ENCODE results near the gene CDK5.

CDK5 gene

GRCh38 chr7:151061213-151062110 is 3.8 kb upstream of the CDK5 start:
- H3K27me3 ChIP-seq (ENCODE audit: control insufficient read depth, insufficient read depth, low read length), result peaks cover 2% of the 10 kb centered on the region; the same call in 1 of the 2 replicates
- H3K9me3 ChIP-seq (ENCODE audit: control insufficient read depth, insufficient read depth, low read length), result no peaks in the 10 kb centered on the region
- H3K27ac ChIP-seq (ENCODE audit: low read depth, low read length), result peak overlapping the region; percentile 91
- H3K4me1 ChIP-seq (ENCODE audit: control insufficient read depth, insufficient read depth, low read length), result peaks cover 42% of the 10 kb centered on the region
- peak overlapping the region; percentile 86 for H3K4me3 ChIP-seq (ENCODE audit: low read depth, low read length)
- H3K36me3 ChIP-seq (ENCODE audit: control insufficient read depth, insufficient read depth, low read length), result peaks cover 20% of the 10 kb centered on the region
- H3K9ac ChIP-seq (ENCODE audit: low read depth, low read length), result no peak overlapping the region; the same call in 1 of the 2 replicates

DNA sequence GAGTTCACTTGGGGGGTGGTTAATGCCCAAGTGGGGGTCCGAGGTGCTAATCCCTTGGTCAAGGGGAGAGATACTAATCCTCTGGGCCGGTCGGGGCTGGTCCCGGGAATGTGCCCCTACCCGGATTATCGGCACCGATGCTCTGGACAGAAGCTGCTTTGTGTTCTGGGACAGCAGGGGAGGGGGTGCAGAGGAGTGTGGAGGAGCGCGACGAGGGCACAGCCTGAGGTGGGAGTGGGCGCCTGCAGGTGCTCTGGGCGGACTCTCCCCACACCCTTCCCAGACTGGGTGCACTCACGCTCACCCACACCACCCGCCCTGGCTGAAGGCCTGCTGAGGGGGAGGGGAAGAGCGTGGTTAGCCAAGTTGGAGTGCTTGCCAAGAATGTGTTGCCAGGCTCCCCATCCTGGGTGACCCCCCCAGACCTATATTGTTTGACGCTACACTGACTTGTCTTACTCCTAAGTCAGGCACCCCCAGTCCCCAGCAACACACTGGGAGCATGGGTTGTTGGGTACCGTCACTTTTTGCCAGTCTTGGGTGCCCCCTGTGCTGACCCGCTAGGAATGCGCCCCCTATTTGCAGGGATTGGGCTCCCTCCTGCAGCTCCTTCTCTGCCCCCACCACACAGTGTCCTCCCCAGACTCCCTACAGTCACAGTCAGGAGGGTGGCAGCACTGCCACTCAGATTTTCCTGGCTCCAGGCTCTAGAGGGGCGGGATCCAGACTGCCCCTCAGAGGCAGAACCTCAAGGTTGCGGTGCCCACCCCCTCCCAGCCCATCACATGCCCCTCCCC is 2.9 kb upstream of the CDK5 start:
- H3K4me3 ChIP-seq (ENCODE audit: low read depth, low read length), result peak overlapping the region; percentile 86
- H3K27ac ChIP-seq (ENCODE audit: low read depth, low read length), result peak overlapping the region; percentile 91
- no peaks in the 10 kb centered on the region for H3K9me3 ChIP-seq (ENCODE audit: control insufficient read depth, insufficient read depth, low read length)
- peaks cover 44% of the 10 kb centered on the region for H3K4me1 ChIP-seq (ENCODE audit: control insufficient read depth, insufficient read depth, low read length)
- H3K9ac ChIP-seq (ENCODE audit: low read depth, low read length), result peak overlapping the region; percentile 13; the same call in 1 of the 2 replicates
- peaks cover 4% of the 10 kb centered on the region; the same call in 1 of the 2 replicates for H3K27me3 ChIP-seq (ENCODE audit: control insufficient read depth, insufficient read depth, low read length)
- peaks cover 12% of the 10 kb centered on the region for H3K36me3 ChIP-seq (ENCODE audit: control insufficient read depth, insufficient read depth, low read length)

DNA sequence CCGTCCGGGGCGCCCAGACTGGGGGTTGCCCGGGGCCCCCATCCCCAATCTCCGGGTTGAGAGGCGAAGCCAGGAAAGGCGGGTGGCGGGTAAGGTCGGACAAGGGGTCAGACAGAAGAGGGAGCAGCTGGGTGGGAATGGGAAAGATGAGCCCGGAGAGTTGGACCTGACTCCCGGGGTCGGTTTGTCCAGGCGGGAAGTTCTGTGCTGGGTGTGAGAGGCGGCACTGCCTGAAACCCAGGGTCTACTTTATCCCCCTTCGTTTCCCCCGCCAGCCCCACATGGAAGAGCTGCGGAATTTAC is 2.4 kb upstream of the CDK5 start:
- H3K27me3 ChIP-seq (ENCODE audit: control insufficient read depth, insufficient read depth, low read length), result peaks cover 4% of the 10 kb centered on the region; the same call in 1 of the 2 replicates
- peak overlapping the region; percentile 86 for H3K4me3 ChIP-seq (ENCODE audit: low read depth, low read length)
- H3K36me3 ChIP-seq (ENCODE audit: control insufficient read depth, insufficient read depth, low read length), result peaks cover 7% of the 10 kb centered on the region
- peaks cover 44% of the 10 kb centered on the region for H3K4me1 ChIP-seq (ENCODE audit: control insufficient read depth, insufficient read depth, low read length)
- peak overlapping the region; percentile 13; the same call in 1 of the 2 replicates for H3K9ac ChIP-seq (ENCODE audit: low read depth, low read length)
- H3K27ac ChIP-seq (ENCODE audit: low read depth, low read length), result peak overlapping the region; percentile 91
- H3K9me3 ChIP-seq (ENCODE audit: control insufficient read depth, insufficient read depth, low read length), result no peaks in the 10 kb centered on the region

- Histone ChIP-seq H3K27me3 (ENCODE audit: control insufficient read depth, insufficient read depth, low read length) (peaks cover 4% of the 10 kb centered on the region; the same call in 1 of the 2 replicates), H3K4me3 (ENCODE audit: low read depth, low read length) (peak within 1 kb of the TSS; percentile 86), H3K9ac (ENCODE audit: low read depth, low read length) (peak within 1 kb of the TSS; percentile 13; the same call in 1 of the 2 replicates), H3K36me3 (ENCODE audit: control insufficient read depth, insufficient read depth, low read length) (peaks cover 2% of the 10 kb centered on the region), H3K4me1 (ENCODE audit: control insufficient read depth, insufficient read depth, low read length) (peaks cover 44% of the 10 kb centered on the region), H3K9me3 (ENCODE audit: control insufficient read depth, insufficient read depth, low read length) (no peaks in the 10 kb centered on the region), H3K27ac (ENCODE audit: low read depth, low read length) (peak within 1 kb of the TSS; percentile 91)
Measured at GRCh38 chr7:151059367-151060112, 1.8 kb upstream of the CDK5 start, which contains the start of gene SLC4A2. SLC4A2 (plus strand) TSS chr7:151059589; CDS start chr7:151061988, 2,399 bp downstream.

- Histone ChIP-seq H3K9me3 (ENCODE audit: control insufficient read depth, insufficient read depth, low read length) (no peaks in the 10 kb centered on the region), H3K4me1 (ENCODE audit: control insufficient read depth, insufficient read depth, low read length) (peaks cover 44% of the 10 kb centered on the region), H3K36me3 (ENCODE audit: control insufficient read depth, insufficient read depth, low read length) (no peaks in the 10 kb centered on the region), H3K9ac (ENCODE audit: low read depth, low read length) (no peak overlapping the region), H3K27ac (ENCODE audit: low read depth, low read length) (peak overlapping the region; percentile 91), H3K27me3 (ENCODE audit: control insufficient read depth, insufficient read depth, low read length) (peaks cover 4% of the 10 kb centered on the region; the same call in 1 of the 2 replicates), H3K4me3 (ENCODE audit: low read depth, low read length) (peak overlapping the region; percentile 86)
Measured at GRCh38 chr7:151058781-151059366, 1.2 kb upstream of the CDK5 start.

GRCh38 chr7:151057989-151058780 is 488 bp upstream of the CDK5 start:
- no peak overlapping the region; the same call in 1 of the 2 replicates for H3K9ac ChIP-seq (ENCODE audit: low read depth, low read length)
- peak overlapping the region; percentile 86 for H3K4me3 ChIP-seq (ENCODE audit: low read depth, low read length)
- peaks cover 41% of the 10 kb centered on the region for H3K4me1 ChIP-seq (ENCODE audit: control insufficient read depth, insufficient read depth, low read length)
- H3K9me3 ChIP-seq (ENCODE audit: control insufficient read depth, insufficient read depth, low read length), result no peaks in the 10 kb centered on the region
- H3K27me3 ChIP-seq (ENCODE audit: control insufficient read depth, insufficient read depth, low read length), result peaks cover 4% of the 10 kb centered on the region; the same call in 1 of the 2 replicates
- peak overlapping the region; percentile 91 for H3K27ac ChIP-seq (ENCODE audit: low read depth, low read length)
- H3K36me3 ChIP-seq (ENCODE audit: control insufficient read depth, insufficient read depth, low read length), result no peaks in the 10 kb centered on the region

DNA sequence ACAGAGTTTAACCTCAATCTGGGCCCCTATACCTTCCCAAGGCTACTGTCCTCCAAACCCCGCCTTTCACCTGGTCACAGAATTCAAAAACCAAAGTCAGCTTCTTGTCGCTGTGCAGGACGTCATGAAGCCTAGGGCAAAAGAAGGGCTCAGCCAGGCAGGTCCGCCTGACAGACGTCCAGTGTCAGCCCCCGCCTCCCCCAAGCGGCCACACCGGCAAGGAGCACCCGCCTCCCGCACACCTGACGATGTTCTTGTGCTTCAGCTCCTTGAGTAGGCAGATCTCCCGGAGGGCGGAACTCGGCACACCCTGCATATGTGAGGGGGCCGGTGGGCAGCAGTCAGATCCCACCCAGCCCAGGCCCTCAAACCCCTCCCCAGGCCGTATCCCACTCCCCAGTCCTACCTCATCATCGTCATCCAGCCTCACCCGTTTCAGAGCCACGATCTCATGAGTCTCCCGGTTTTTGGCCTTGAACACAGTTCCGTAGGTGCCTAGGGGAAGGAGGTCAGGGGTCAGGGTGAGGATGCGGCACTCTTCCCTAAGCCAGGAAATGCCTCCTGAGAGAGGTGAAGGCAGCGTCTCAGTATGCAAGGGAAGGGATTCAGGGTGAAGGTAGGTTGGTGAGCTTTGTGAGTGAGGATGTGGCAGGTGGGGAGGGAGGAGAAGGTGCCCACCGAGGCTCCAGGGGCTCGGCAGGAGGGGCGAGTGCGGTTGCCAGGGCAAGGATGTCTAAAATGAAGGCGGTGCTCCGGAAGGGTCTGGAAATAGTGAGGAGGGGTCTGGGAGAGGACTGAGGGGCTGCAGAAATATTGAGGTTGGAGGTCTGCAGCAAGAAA is 811 bp downstream of the CDK5 start:
- H3K36me3 ChIP-seq (ENCODE audit: control insufficient read depth, insufficient read depth, low read length), result no peaks in the 10 kb centered on the region
- H3K9ac ChIP-seq (ENCODE audit: low read depth, low read length), result no peak overlapping the region
- H3K27ac ChIP-seq (ENCODE audit: low read depth, low read length), result no peak overlapping the region

GRCh38 chr7:151056283-151056665 is 1.4 kb downstream of the CDK5 start:
- Histone ChIP-seq H3K9me3 (ENCODE audit: control insufficient read depth, insufficient read depth, low read length) (no peaks in the 10 kb centered on the region), H3K9ac (ENCODE audit: low read depth, low read length) (no peak overlapping the region), H3K4me1 (ENCODE audit: control insufficient read depth, insufficient read depth, low read length) (peaks cover 33% of the 10 kb centered on the region), H3K27ac (ENCODE audit: low read depth, low read length) (no peak overlapping the region), H3K27me3 (ENCODE audit: control insufficient read depth, insufficient read depth, low read length) (peaks cover 16% of the 10 kb centered on the region), H3K4me3 (ENCODE audit: low read depth, low read length) (peak overlapping the region; percentile 86; the same call in 1 of the 2 replicates), H3K36me3 (ENCODE audit: control insufficient read depth, insufficient read depth, low read length) (no peaks in the 10 kb centered on the region)

More for the DNA sequence above, 811 bp downstream of the CDK5 start:
- Histone ChIP-seq H3K27me3 (ENCODE audit: control insufficient read depth, insufficient read depth, low read length) (peaks cover 12% of the 10 kb centered on the region), H3K4me3 (ENCODE audit: low read depth, low read length) (peak overlapping the region; percentile 86), H3K9me3 (ENCODE audit: control insufficient read depth, insufficient read depth, low read length) (no peaks in the 10 kb centered on the region), H3K4me1 (ENCODE audit: control insufficient read depth, insufficient read depth, low read length) (peaks cover 36% of the 10 kb centered on the region)

DNA sequence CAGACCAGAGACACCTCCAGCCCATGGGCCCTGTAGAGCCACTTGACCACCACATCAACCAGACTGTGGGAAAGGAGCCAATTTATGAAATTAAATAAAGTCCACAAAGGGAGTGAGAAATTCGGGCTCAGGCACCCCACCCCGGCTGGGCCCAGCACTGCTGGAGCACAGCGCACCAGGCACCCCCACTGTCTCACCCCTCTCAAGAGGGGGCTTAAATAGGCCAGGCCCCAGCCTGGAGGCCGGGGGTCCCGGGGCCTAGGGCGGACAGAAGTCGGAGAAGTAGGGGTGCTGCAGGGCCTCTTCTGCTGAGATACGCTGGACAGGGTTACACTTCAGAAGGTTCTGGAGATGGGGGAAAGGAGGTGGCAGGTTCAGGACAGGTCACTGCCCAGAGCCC is 3.9 kb downstream of the CDK5 start:
- Histone ChIP-seq H3K9ac (ENCODE audit: low read depth, low read length) (no peak overlapping the region), H3K9me3 (ENCODE audit: control insufficient read depth, insufficient read depth, low read length) (no peaks in the 10 kb centered on the region), H3K36me3 (ENCODE audit: control insufficient read depth, insufficient read depth, low read length) (no peaks in the 10 kb centered on the region), H3K27ac (ENCODE audit: low read depth, low read length) (no peak overlapping the region), H3K4me3 (ENCODE audit: low read depth, low read length) (no peak overlapping the region), H3K27me3 (ENCODE audit: control insufficient read depth, insufficient read depth, low read length) (peaks cover 37% of the 10 kb centered on the region), H3K4me1 (ENCODE audit: control insufficient read depth, insufficient read depth, low read length) (peaks cover 19% of the 10 kb centered on the region)
